PC-9 (cell line): Measurements from ENCODE around the gene RSPH9. TPM values are rescaled to one million over a fixed set of nuclear protein-coding genes. Genes with fewer than 3 reads are reported as not detected.

Experiments
- BruUV-seq: library from RNA; stranded (reverse); fragments of 400-500 nt; replicated peaks from 2 replicates; lab custom pipeline; 2021; lab: Mats Ljungman, UMichigan
- CTCF ChIA-PET: fragments of 300-600 bp; sonication (Branson Sonifier 250); formaldehyde crosslinking; loops from one replicate; lab custom pipeline; 2022; ENCODE audit warnings: antibody characterized with exemption; lab: Charles Lee
- POLR2A ChIA-PET: fragments of 300-600 bp; sonication (Branson Sonifier 250); formaldehyde crosslinking; loops from one replicate; lab custom pipeline; 2022; ENCODE audit warnings: antibody characterized with exemption; ENCODE audit not compliant: unreplicated experiment; lab: Charles Lee
- DNase-seq, 2 experiments: peaks; one replicate each; pipeline versions ENCODE4 v3.0.0 to v3.0.0-alpha.2; 2015 to 2022; ENCODE audit warnings: mixed read lengths in 1 of 2
- H2AFZ ChIP-seq: fragments of 200-600 bp; sonication (generic); 2 replicates; pipeline ENCODE4 v1.8.1; 2017; ENCODE audit warnings: antibody characterized with exemption
- H3F3A ChIP-seq: fragments of 200-600 bp; sonication (generic); 2 replicates; pipeline ENCODE4 v1.8.1; 2017; ENCODE audit warnings: antibody characterized with exemption, mild to moderate bottlenecking, low read depth; ENCODE audit not compliant: insufficient read depth
- H3K27ac ChIP-seq: fragments of 200-600 bp; sonication (generic); 2 replicates; pipeline ENCODE4 v1.6.1; 2016; ENCODE audit warnings: mixed run types
- H3K27me3 ChIP-seq: fragments of 200-600 bp; sonication (generic); 2 replicates; pipeline ENCODE4 v1.6.1; 2016; ENCODE audit warnings: low read depth, mixed run types; ENCODE audit not compliant: insufficient read depth
- H3K36me3 ChIP-seq: fragments of 200-600 bp; sonication (generic); 2 replicates; pipeline ENCODE4 v1.6.1; 2016; ENCODE audit warnings: low read depth, mixed run types
- H3K4me1 ChIP-seq: fragments of 200-600 bp; sonication (generic); replicated peaks from 2 replicates; pipeline ENCODE4 v1.6.1; 2016; ENCODE audit warnings: mixed run types; ENCODE audit not compliant: insufficient read depth
- H3K4me2 ChIP-seq: fragments of 200-600 bp; sonication (generic); 2 replicates; pipeline ENCODE4 v1.6.1; 2017; ENCODE audit warnings: mixed run types
- H3K4me3 ChIP-seq: fragments of 200-600 bp; sonication (generic); 2 replicates; pipeline ENCODE4 v1.6.1; 2016; ENCODE audit warnings: mixed run types
- H3K79me2 ChIP-seq: fragments of 200-600 bp; sonication (generic); 2 replicates; pipeline ENCODE4 v1.6.1; 2017; ENCODE audit warnings: low read depth, mixed run types
- H3K9me2 ChIP-seq: fragments of 200-600 bp; sonication (generic); 2 replicates; pipeline ENCODE4 v1.8.1; 2017; ENCODE audit warnings: mild to moderate bottlenecking; ENCODE audit not compliant: insufficient read depth
- H3K9me3 ChIP-seq: fragments of 200-600 bp; sonication (generic); 2 replicates; pipeline ENCODE4 v1.8.1; 2016; ENCODE audit warnings: low read depth; ENCODE audit not compliant: insufficient read depth
- H4K20me1 ChIP-seq: fragments of 200-600 bp; sonication (generic); 2 replicates; pipeline ENCODE4 v1.8.1; 2017; ENCODE audit not compliant: insufficient read depth
- CTCF ChIP-seq: fragments of 200-600 bp; sonication (generic); conservative IDR thresholded peaks from 2 replicates; pipeline ENCODE4 v1.6.1; 2017; ENCODE audit warnings: mixed run types, antibody characterized with exemption, mild to moderate bottlenecking, moderate library complexity
- EZH2 ChIP-seq: fragments of 200-600 bp; sonication (generic); IDR thresholded peaks from 2 replicates; pipeline ENCODE4 v1.8.0; 2017; ENCODE audit warnings: antibody characterized with exemption, low read depth
- intact Hi-C: fragments of 100-400 bp; cut with micrococcal nuclease; formaldehyde crosslinking; loops from one replicate; pipeline ENCODE4 v1.10.0; 2022; ENCODE audit not compliant: unreplicated experiment
- total RNA-seq: library from RNA; stranded (reverse); gene quantifications from 2 replicates; pipeline ENCODE4 v1.2.3, GENCODE V29; 2021

RSPH9 gene
- total RNA-seq, 1 experiment from 2014 or later, result not detected

- Histone ChIP-seq H3K9me3 (no peaks in the 10 kb centered on the region), H3K79me2 (no peaks in the 10 kb centered on the region), H3K36me3 (no peaks in the 10 kb centered on the region), H3K4me2 (no peak overlapping the region), H2AFZ (no peak overlapping the region), H3K4me1 (peaks cover 52% of the 10 kb centered on the region), H3F3A (peaks cover 38% of the 10 kb centered on the region), H3K27ac (no peak overlapping the region), H3K27me3 (no peaks in the 10 kb centered on the region), H3K9me2 (no peaks in the 10 kb centered on the region), H4K20me1 (no peaks in the 10 kb centered on the region), H3K4me3 (no peak overlapping the region)
- BruUV-seq, result no TSS peak
- DNase-seq, result no peak
- POLR2A ChIA-PET, result no interaction called here
- TF ChIP-seq EZH2, result no peak
- TF ChIP-seq CTCF, result no peak
- CTCF ChIA-PET, result no interaction called here
- intact Hi-C loops, result no loop called here
Observed at GRCh38 chr6:43707767-43708166, 62.9 kb downstream of the RSPH9 start.

- Histone ChIP-seq H3K4me2 (peak overlapping the region; percentile 50), H3K79me2 (no peaks in the 10 kb centered on the region), H3K4me1 (peaks cover 40% of the 10 kb centered on the region), H3K27me3 (no peaks in the 10 kb centered on the region), H3K9me2 (no peaks in the 10 kb centered on the region), H3K27ac (peak overlapping the region; percentile 31), H3K4me3 (no peak overlapping the region), H3K9me3 (no peaks in the 10 kb centered on the region), H2AFZ (0 out of 2 replicates have a peak overlapping the region, but pooled peaks have one; percentile 26), H3F3A (peaks cover 27% of the 10 kb centered on the region), H4K20me1 (no peaks in the 10 kb centered on the region), H3K36me3 (no peaks in the 10 kb centered on the region)
- peak in 1 of 2 experiments; percentile 82 for DNase-seq
- CTCF ChIA-PET, result no interaction called here
- no TSS peak for BruUV-seq
- POLR2A ChIA-PET, result interaction anchor here (0.6 kb wide), 2 partner anchors 29 to 39 kb away, joined by 3 to 7 read pairs; no protein-coding TSS in a partner anchor
- intact Hi-C loops, result no loop called here
- TF ChIP-seq CTCF, result no peak
- no peak for TF ChIP-seq EZH2
Observed at GRCh38 chr6:43708860-43709653, 64.2 kb downstream of the RSPH9 start.

- Histone ChIP-seq H3K4me2 (peak overlapping the region; percentile 50), H4K20me1 (no peaks in the 10 kb centered on the region), H3K27ac (peak overlapping the region; percentile 31), H3K4me3 (no peak overlapping the region), H3K9me3 (no peaks in the 10 kb centered on the region), H3K4me1 (peaks cover 33% of the 10 kb centered on the region), H3K27me3 (no peaks in the 10 kb centered on the region), H3K9me2 (no peaks in the 10 kb centered on the region), H3K79me2 (no peaks in the 10 kb centered on the region), H3F3A (peaks cover 22% of the 10 kb centered on the region), H2AFZ (no peak overlapping the region), H3K36me3 (no peaks in the 10 kb centered on the region)
- CTCF ChIA-PET, result interaction anchor here (0.7 kb wide), 1 partner anchor 21 kb away, joined by 4 read pairs; no protein-coding TSS in a partner anchor
- no peak for TF ChIP-seq EZH2
- no peak for TF ChIP-seq CTCF
- POLR2A ChIA-PET, result interaction anchor here (0.6 kb wide), 1 partner anchor 28 kb away, joined by 3 read pairs; no protein-coding TSS in a partner anchor
- intact Hi-C loops, result no loop called here
- BruUV-seq, result no TSS peak
- no peak for DNase-seq
Observed at GRCh38 chr6:43709654-43710303, 64.9 kb downstream of the RSPH9 start.
